Suprapubic skin (tissue), 4 donors: ENCODE results near the gene ALOX15B.
"Not testable (repeated sequence)": the region's sequence is repeated elsewhere in the genome, so short reads cannot be mapped to it uniquely, and the experiment has no call there.

Source experiments
- CTCF ChIP-seq, 2 donors: fragments of 200-600 bp in 1 of 2; fragments of 450-650 bp in 1 of 2; sonication (generic) in 1 of 2; IDR thresholded peaks; one replicate each; pipeline ENCODE4 v1.5.1; 2016 to 2019; ENCODE audit warnings: antibody characterized with exemption in 2 of 2, mild to moderate bottlenecking in 1 of 2, moderate library complexity in 1 of 2
- EP300 ChIP-seq: sonication (generic); formaldehyde crosslinking; IDR thresholded peaks from one replicate; pipeline ENCODE4 v1.6.1; 2017; ENCODE audit warnings: antibody characterized with exemption
- POLR2A ChIP-seq, 2 donors: fragments of 450-650 bp; IDR thresholded peaks; one replicate each; pipeline ENCODE4 v1.6.1; 2017; ENCODE audit warnings: antibody characterized with exemption in 2 of 2, mild to moderate bottlenecking in 2 of 2, moderate library complexity in 2 of 2
- POLR2AphosphoS5 ChIP-seq, 3 donors: sonication (generic); formaldehyde crosslinking; IDR thresholded peaks; one replicate each; pipeline ENCODE4 v1.6.1; 2017; ENCODE audit warnings: antibody characterized with exemption in 3 of 3

DNA sequence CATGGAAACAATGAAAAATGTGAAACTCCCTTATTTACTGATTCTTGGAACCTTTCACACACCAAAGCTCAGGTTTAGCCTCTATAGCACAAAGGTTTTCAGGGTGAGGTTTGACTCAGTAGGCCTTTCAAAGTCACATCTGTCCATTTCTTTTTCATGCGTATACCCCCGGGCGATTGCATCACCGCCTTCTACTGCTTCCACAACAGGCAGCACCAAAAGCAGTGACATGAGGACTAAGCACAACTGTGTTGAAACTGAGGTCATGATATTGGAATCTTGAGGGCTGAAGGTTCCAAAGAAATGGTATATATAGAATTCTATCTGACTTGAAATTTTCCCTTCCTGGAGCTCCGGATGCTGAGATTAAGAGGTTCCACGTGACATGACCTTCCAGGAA, 14.7 kb upstream of the ALOX15B start:
- TF ChIP-seq CTCF (IDR thresholded peaks at IDR 0.05); POLR2A (IDR thresholded peaks at IDR 0.05); EP300; POLR2AphosphoS5 (IDR thresholded peaks at IDR 0.05): not testable (repeated sequence)
